ENCODE data around the gene SS18L1.

The SS18L1 gene

DNA sequence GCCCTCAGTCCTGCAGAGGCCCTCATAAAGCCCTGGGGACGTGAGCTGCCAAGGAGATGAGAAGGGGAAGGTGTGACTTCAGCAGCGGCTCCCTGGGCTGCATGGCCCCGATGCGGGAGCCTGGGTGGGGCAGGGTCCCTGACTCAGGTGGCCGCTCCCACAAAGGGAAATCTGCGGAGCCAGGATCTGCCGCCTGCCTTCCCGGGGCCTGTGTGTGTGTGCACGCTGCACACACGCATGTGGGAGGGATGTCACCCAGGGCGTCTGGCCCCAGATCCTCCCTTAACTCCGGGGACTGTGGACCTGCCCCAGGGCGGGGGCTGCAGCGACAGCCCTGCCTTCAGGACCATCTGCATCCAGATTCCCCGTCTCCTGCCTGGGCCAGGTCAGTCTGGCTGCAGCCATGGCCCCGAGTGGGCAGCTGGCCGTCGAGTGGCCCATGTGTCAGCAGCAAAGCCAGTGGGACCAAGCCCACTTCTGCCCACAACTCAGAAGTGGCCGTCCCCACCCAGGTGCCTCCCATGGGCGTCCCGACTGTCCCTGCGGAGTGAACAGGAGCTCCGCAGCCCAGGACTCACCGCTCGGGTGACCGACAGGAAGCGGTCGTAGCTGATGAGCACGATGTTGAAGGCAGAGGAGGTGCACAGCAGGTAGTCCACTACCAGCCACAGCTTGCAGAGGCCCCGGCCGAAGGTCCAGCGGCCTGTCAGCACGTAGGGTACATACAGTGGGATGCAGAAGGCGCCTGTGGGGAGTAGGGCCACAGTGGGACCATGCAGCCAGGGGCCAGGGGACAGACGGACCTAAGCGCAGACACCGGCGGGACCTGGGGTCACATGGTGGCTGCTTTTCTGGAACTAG is 74.6 kb downstream of the SS18L1 start:
- H3K9me3 Mint-ChIP-seq, result no peaks in the 10 kb centered on the region
- peaks cover 81% of the 10 kb centered on the region for H3K27me3 Mint-ChIP-seq (ENCODE audit: low read depth)
- no peaks in the 10 kb centered on the region for H3K36me3 Mint-ChIP-seq (ENCODE audit: low read depth)
- H3K27ac Mint-ChIP-seq, result no peak overlapping the region
- TF ChIP-seq, protein P1, sequence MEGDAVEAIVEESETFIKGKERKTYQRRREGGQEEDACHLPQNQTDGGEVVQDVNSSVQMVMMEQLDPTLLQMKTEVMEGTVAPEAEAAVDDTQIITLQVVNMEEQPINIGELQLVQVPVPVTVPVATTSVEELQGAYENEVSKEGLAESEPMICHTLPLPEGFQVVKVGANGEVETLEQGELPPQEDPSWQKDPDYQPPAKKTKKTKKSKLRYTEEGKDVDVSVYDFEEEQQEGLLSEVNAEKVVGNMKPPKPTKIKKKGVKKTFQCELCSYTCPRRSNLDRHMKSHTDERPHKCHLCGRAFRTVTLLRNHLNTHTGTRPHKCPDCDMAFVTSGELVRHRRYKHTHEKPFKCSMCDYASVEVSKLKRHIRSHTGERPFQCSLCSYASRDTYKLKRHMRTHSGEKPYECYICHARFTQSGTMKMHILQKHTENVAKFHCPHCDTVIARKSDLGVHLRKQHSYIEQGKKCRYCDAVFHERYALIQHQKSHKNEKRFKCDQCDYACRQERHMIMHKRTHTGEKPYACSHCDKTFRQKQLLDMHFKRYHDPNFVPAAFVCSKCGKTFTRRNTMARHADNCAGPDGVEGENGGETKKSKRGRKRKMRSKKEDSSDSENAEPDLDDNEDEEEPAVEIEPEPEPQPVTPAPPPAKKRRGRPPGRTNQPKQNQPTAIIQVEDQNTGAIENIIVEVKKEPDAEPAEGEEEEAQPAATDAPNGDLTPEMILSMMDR (IDR thresholded peaks at IDR 0.05; ENCODE audit: unreplicated experiment in 3 of 3), result no peak
- H3K4me3 Mint-ChIP-seq, result peak overlapping the region in 1 of 3 experiments; percentile 53
- no peaks in the 10 kb centered on the region for H3K4me1 Mint-ChIP-seq

DNA sequence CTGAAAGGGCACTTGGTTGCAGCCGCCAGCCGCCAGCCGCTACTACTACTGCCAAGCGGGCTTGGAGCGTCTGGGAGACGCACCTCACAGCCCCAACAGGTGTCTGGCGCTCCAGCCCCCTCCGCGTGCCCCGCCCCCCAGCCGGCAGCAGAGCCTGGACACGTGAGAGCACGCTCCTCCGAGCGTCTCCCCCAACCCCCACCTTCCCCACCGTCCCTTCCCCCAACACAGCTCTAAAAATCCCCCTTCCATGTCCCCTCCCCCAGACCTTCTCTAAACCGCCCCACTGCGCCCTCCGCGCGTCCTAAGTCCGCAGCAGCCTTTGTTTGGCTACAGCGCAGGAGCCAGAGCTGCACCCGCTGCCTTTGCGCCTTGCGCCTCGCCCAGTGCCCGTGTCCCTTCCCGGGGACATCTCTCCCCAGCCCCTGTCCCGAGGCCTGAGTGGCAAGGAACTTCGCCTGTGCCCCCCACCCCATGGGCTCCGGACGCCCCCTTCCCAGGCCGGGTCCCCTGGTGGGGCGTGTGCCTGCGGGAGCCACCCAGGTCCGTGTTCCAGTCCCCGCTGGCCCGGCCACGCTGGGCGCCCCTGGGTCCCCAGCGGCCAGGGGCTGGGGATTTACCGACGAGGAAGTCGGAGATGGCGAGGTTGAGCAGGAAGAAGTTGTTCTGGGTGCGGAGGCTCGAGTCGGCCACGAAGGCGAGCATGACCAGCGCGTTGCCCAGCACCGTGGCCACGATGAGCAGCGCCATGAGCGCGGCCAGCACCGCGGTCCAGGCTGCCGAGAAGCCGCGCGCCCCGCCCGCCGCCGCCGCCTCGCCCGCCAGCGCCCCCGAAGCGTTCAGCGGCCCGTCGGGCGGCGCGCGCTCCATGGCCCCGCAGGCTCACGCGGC is 75.8 kb downstream of the SS18L1 start:
- TF ChIP-seq, protein P1 (IDR thresholded peaks at IDR 0.05; ENCODE audit: unreplicated experiment in 3 of 3), result no peak
- H3K36me3 Mint-ChIP-seq (ENCODE audit: low read depth), result no peaks in the 10 kb centered on the region
- H3K4me1 Mint-ChIP-seq, result no peaks in the 10 kb centered on the region
- H3K4me3 Mint-ChIP-seq, result peak overlapping the region; percentile 38 to 77 (median 53)
- H3K27me3 Mint-ChIP-seq (ENCODE audit: low read depth), result peaks cover 84% of the 10 kb centered on the region
- H3K9me3 Mint-ChIP-seq, result no peaks in the 10 kb centered on the region
- H3K27ac Mint-ChIP-seq, result no peak overlapping the region

DNA sequence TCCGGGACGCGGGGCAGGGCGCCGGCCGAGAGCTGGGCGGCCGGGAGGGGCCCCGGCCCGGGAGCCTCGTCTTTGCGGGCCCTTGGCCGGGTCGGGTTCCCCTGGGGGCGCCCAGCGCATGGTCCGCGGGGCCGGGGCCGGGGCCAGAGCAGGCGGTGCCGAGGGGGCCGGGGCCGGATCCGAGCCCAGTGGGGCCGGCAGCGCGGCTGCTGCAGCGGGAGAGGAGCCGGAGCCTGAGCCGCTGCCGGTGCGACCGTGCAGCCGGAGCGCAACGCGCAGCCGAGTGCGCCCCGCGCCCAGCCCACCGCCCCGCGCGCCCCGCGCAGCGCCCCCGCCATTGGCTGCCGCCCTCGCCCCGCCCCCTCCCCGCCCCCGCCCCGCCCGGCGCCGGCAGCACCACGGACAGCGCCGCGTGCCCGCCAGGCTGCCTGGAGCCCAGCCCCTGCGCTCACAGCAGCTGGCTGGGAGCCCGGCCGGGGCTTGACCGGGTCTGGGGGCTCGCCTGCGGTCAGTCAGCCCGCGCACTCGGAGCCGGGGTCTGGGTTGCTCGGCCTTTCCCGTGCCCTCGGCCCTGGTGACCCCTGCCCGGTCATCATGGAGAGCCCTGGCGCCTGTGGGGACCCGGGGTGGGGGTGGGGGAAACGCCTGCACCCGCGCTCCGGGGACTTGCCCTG is 76.6 kb downstream of the SS18L1 start, which contains the start of gene HRH3:
Gene HRH3, minus strand, starts transcription at position 287 of the 674 bp plus-strand sequence. CDS start 308 bp downstream, outside the sequence.
- Mint-ChIP-seq H3K4me3 (peak within 1 kb of the TSS; percentile 65 to 77 (median 68)), H3K36me3 (ENCODE audit: low read depth) (no peaks in the 10 kb centered on the region), H3K27me3 (ENCODE audit: low read depth) (peaks cover 84% of the 10 kb centered on the region), H3K9me3 (no peaks in the 10 kb centered on the region), H3K27ac (no peak within 1 kb of the TSS), H3K4me1 (no peaks in the 10 kb centered on the region)
- TF ChIP-seq, protein P1 (IDR thresholded peaks at IDR 0.05; ENCODE audit: unreplicated experiment in 3 of 3), result no peak

DNA sequence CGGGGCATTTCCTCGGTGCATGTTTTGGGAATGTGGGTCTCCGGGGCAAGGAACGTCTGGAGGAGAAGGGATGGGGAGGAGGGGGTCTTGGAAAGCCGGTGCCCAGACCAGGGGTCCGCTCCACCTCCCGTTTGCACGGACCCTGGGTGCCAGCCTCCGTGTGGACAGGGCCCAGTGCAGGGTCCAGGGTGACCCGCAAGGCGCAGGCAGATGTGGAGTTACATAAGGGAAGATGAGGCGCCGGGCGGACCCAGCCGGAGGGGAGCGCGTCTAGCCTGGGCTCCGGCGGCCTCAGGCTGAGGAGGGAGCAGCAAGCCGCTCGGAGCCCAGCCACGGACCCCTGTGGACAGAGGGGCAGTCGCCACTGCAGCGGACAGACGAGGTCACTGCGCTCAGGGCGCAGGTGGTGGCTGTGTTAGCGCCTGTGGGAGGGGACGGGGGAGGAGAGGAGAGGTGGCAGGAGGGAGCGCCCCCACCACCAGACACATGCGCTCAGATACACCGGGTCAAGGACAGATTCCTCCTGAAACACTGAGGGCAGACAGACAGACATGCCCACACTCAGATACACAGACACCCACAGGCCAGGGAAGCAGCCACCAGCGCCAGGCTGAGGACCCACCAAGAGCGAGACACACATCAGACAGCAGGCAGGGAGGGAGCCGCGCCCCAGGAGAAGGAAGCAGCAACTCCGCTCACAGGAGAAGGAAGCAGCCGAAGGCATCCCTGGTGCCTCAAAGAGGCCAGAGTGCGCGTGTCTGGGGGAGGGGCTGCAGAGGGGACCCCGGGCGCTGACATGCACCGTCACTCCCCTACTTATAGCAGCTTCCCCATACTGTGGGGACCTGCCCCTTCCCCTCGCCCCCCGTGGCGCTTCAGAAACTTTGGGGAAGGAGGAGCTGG is 77.3 kb downstream of the SS18L1 start:
- Mint-ChIP-seq H3K4me1 (no peaks in the 10 kb centered on the region), H3K27ac (no peak overlapping the region), H3K27me3 (ENCODE audit: low read depth) (peaks cover 83% of the 10 kb centered on the region), H3K36me3 (ENCODE audit: low read depth) (no peaks in the 10 kb centered on the region), H3K9me3 (no peaks in the 10 kb centered on the region), H3K4me3 (peak overlapping the region; percentile 49 to 68 (median 65))
- TF ChIP-seq, protein P1 (IDR thresholded peaks at IDR 0.05; ENCODE audit: unreplicated experiment in 3 of 3), result no peak

DNA sequence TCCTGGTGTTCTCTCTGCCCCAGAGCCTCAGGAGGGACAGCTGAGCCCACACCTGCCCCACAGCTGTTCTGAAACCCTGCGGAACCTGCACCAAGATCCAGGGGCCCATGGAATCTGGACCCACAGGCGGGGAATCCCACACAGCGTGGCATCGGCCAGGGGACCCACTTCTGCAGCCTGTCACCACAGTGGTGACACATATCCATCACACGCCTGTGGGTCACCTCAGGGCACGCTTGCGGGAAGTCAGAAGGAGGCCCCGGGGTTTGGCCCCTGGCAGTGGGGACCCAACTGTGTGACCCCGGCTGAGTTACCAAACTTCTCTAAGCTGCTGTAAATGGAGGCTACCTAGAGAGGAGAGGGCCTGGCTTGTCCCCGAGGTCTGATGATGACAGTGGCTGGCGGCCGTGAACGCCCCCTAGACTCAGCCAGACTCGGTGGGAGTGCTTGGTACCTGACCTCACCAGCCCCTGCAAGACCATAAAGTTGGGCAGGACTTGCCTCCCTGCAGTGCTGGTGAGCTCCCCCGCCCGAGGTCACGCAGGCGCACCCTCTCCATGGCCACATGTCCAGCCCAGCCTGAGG is 78.8 kb downstream of the SS18L1 start:
- TF ChIP-seq, protein P1 (IDR thresholded peaks at IDR 0.05; ENCODE audit: unreplicated experiment in 3 of 3), result no peak
- H3K27ac Mint-ChIP-seq, result no peak overlapping the region
- H3K36me3 Mint-ChIP-seq (ENCODE audit: low read depth), result no peaks in the 10 kb centered on the region
- H3K4me1 Mint-ChIP-seq, result no peaks in the 10 kb centered on the region
- H3K9me3 Mint-ChIP-seq, result no peaks in the 10 kb centered on the region
- no peak overlapping the region for H3K4me3 Mint-ChIP-seq
- peaks cover 82% of the 10 kb centered on the region for H3K27me3 Mint-ChIP-seq (ENCODE audit: low read depth)
